Mesothelial cell of epicardium (in vitro differentiated cells): ENCODE measurements around the gene HES7. TPM values are rescaled to one million over a fixed set of nuclear protein-coding genes. Genes with fewer than 3 reads are reported as not detected.

Experiments
- DNase-seq, 2 experiments: peaks; one replicate each; pipeline ENCODE4 v3.0.0; 2021; ENCODE audit warnings: low spot score in 2 of 2; ENCODE audit not compliant: unreplicated experiment in 2 of 2
- H3K27ac Mint-ChIP-seq: 2 replicates; pipeline ENCODE4 v1.8.0; 2021; ENCODE audit warnings: mixed read lengths
- H3K27me3 Mint-ChIP-seq: 2 replicates; pipeline ENCODE4 v1.8.0; 2021; ENCODE audit warnings: low read depth, mixed read lengths
- H3K36me3 Mint-ChIP-seq: 2 replicates; pipeline ENCODE4 v1.8.0; 2021; ENCODE audit warnings: mixed read lengths
- H3K4me1 Mint-ChIP-seq: 2 replicates; pipeline ENCODE4 v1.8.0; 2021; ENCODE audit warnings: mixed read lengths
- H3K4me3 Mint-ChIP-seq: 2 replicates; pipeline ENCODE4 v1.8.0; 2021; ENCODE audit warnings: mild to moderate bottlenecking, moderate library complexity, mixed read lengths
- H3K9me3 Mint-ChIP-seq: 2 replicates; pipeline ENCODE4 v1.8.0; 2021; ENCODE audit warnings: mixed read lengths
- total RNA-seq: library from RNA; stranded (reverse); gene quantifications from 3 replicates; pipeline ENCODE4 v1.2.1, GENCODE V29; 2021
- TF ChIP-seq, protein P1 (sequence below): fragments of 200-600 bp; sonication (generic); IDR thresholded peaks from one replicate; pipeline ENCODE4 v1.5.0; 2021; ENCODE audit warnings: antibody characterized with exemption; ENCODE audit not compliant: unreplicated experiment

The HES7 gene
- total RNA-seq, 1 donor from 2014 or later, result 0.45 TPM

DNA sequence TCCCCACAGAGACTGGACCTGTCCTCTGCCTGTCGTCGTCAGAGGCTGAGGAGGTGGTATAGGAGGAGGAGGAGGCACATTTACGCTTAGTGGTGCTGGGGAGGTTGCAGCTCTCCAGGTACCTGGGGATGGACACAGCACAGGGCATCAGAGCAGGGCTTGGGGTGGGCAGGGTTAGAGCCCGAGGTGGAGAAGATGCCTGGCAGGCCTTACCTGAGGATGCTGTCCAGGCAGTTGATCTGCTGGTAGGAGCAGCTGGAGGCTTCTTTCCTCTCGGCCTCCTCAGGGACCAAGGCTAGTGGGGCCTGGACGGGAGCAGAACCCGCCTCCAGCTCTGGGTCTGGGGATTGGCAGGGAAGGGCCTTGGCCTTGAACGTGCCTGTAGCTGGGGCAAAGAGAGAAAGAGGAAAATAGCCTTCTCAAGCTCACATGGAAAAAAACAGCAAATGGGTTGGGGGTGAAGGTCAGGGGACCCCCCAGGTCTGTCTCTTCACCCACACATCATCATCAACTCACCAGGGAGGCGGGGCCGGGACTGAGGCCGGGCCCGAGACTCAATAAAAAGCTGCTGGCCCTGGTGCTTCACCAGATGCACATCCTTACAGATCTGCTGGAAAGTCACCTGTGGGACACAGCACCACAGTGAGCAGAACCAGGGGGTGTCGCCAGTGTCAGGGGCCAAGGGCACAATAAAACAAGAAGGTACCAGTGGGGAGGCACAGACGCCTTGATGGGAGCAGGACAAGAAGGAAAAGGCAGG lies 22.7 kb upstream of the HES7 start:
- Mint-ChIP-seq H3K9me3 (no peaks in the 10 kb centered on the region), H3K27ac (no peak overlapping the region), H3K4me1 (peaks cover 3% of the 10 kb centered on the region), H3K27me3 (no peaks in the 10 kb centered on the region), H3K36me3 (peaks cover 38% of the 10 kb centered on the region), H3K4me3 (no peak overlapping the region)
- TF ChIP-seq, protein P1, sequence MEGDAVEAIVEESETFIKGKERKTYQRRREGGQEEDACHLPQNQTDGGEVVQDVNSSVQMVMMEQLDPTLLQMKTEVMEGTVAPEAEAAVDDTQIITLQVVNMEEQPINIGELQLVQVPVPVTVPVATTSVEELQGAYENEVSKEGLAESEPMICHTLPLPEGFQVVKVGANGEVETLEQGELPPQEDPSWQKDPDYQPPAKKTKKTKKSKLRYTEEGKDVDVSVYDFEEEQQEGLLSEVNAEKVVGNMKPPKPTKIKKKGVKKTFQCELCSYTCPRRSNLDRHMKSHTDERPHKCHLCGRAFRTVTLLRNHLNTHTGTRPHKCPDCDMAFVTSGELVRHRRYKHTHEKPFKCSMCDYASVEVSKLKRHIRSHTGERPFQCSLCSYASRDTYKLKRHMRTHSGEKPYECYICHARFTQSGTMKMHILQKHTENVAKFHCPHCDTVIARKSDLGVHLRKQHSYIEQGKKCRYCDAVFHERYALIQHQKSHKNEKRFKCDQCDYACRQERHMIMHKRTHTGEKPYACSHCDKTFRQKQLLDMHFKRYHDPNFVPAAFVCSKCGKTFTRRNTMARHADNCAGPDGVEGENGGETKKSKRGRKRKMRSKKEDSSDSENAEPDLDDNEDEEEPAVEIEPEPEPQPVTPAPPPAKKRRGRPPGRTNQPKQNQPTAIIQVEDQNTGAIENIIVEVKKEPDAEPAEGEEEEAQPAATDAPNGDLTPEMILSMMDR, result no peak
- no peak for DNase-seq

DNA sequence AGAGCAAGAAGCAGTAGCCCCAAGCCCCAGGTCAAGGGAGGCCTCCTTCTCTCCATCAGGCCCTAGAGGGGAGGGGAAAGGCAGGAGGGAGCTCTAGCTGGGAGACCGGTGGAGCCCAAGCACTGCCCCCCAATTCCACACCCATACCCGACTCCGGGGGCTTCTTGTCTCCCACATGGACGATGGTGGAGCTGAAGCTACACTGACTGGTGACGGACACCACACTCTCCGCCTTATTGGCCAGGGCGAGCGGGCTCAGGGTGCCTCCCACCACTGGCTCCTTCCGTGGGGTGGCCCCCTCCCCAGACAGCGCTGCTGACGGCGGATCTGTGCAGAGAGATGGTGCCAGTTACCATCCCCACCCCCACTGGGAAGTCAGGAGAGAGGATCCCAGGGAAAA lies 21.9 kb upstream of the HES7 start:
- Mint-ChIP-seq H3K36me3 (peaks cover 45% of the 10 kb centered on the region), H3K9me3 (no peaks in the 10 kb centered on the region), H3K27ac (no peak overlapping the region)

DNA sequence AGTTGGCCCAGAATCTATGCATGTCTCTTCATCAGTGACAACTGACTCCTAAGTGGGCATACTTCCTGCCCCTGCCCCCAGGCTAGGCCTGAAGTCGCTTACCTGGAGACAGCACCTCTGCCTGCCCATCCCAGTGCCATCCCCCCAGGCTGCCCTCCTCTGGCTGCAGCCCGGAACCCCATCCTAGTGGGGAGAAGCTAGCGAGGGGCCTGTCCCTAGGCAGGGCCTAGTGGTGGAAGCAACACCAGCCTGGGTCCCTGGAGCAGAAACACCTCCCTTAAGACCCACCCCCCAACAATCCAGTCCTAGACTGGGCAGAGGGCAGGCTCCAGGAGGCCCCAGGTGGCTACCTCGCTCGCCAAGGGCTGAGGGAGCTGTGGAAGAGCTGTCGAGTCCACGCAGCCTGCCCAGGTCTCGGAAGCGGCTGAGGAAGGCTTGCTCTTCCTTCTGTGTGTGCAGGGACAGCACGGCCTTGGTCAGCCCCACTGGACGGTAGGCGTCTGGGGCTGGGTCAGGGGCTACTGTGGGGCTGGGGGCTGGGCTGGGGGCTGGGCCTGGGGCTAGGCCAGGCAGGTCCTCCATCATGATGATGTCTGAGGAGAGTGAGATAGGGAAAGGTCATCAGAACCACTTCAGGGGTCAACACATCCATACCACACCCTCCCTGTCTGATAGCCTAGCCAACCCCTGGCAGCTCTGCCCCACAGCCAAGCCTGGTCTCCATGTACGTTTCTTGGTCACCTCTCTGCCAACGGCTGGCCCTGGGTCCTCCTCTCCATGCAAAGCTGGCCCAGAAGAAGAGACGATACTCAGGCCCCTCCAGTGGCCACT lies 20.7 kb upstream of the HES7 start:
- no peak for DNase-seq
- TF ChIP-seq, protein P1, result no peak
- Mint-ChIP-seq H3K9me3 (no peaks in the 10 kb centered on the region), H3K4me1 (no peaks in the 10 kb centered on the region), H3K36me3 (peaks cover 44% of the 10 kb centered on the region), H3K27ac (no peak overlapping the region), H3K4me3 (no peak overlapping the region), H3K27me3 (no peaks in the 10 kb centered on the region)

More for the DNA sequence above, 21.9 kb upstream of the HES7 start:
- H3K27me3 Mint-ChIP-seq, result no peaks in the 10 kb centered on the region
- no peak for DNase-seq
- H3K4me1 Mint-ChIP-seq, result no peaks in the 10 kb centered on the region
- TF ChIP-seq, protein P1, result no peak
- no peak overlapping the region for H3K4me3 Mint-ChIP-seq

DNA sequence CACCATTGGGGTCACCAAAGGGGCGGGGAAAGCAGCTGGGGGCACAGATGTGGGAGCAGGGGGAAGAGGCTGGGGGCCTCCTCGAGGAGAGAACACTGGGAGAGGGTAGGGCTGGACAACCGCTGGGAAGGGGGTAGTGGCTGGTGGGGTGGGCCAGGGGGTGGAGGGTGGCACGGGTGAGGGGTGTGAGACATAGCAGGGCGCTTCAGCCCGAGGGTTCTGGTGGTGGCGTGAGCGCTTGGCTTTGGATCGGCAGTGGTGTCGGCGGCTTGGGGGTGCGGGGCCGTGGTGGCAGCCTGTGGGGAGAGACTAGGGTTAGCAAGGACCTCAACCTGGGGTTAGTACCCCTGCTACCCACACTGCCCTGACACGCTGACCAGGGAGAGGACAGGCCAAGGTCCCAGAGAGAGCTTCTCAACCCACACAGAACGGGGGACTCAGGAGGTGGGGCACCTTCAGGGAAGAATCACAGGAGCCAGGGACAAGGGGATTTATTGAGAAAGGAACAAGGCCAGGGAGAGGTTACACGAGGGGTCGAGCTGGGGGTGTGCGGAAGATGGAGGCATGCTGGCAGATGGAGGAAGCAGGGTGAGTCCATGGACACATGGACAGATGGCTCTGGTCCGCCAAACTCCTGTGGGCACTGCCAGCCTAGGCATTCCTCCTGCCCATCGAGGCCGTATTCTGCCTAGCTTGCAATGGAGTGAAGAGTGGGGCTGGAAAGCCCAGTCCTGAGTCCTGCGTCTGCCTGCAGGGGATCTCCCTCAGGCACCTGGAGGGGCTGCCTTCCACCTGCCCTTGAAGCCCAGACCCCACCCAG lies 19.9 kb upstream of the HES7 start:
- TF ChIP-seq, protein P1, result no peak
- Mint-ChIP-seq H3K4me3 (no peak overlapping the region), H3K9me3 (no peaks in the 10 kb centered on the region), H3K27me3 (no peaks in the 10 kb centered on the region), H3K27ac (no peak overlapping the region), H3K4me1 (no peaks in the 10 kb centered on the region), H3K36me3 (peaks cover 42% of the 10 kb centered on the region)
- DNase-seq, result no peak

DNA sequence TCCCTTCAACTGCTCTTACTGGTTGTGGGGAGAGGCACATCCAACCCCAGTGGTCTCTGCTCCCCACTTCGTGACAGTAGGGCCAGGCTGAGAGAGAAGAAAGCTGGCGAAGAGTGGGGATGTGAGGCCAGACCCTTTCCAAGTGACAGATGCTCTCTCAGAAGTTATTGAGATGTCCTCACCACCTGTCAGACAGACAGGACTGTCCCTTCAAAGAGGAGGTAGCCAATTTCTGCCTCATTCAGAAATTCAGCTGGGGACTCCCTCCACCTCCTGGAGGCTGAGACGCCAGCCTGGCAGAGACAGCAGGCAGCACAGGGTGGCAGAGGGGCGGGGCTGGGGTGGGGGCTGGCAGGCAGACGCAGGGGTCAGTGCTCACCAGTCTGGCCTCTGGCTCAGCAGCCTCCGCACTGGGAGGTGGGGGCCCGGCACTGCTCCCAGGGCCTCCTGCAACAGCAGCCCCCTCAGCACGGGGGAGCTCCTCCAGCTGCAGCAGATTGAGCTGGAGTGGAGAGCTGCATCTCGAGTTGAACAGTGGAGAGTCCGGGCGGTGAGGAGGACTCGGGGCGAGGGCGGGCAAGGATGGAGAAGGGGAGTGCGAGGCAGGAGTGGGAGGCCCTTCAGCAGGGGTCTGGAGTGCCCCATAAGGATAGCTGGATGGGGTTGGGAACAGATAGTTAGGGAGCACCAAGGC lies 19.1 kb upstream of the HES7 start:
- Mint-ChIP-seq H3K4me1 (no peaks in the 10 kb centered on the region), H3K36me3 (peaks cover 37% of the 10 kb centered on the region), H3K9me3 (no peaks in the 10 kb centered on the region), H3K27me3 (no peaks in the 10 kb centered on the region), H3K4me3 (no peak overlapping the region), H3K27ac (no peak overlapping the region)
- TF ChIP-seq, protein P1, result no peak
- DNase-seq, result no peak
